HEK293T (cell line): ENCODE data around the gene ZNF814.
A peak's percentile ranks its signal among the peaks of the same experiment; 100 is the strongest.
"Not testable (repeated sequence)": the region's sequence is repeated elsewhere in the genome, so short reads cannot be mapped to it uniquely, and the experiment has no call there.

ENCODE experiments used
- CTCF ChIA-PET: fragments of 350-600 bp; formaldehyde crosslinking; extraction: SDS; loops from one replicate; lab custom pipeline; 2021; ENCODE audit warnings: antibody characterized with exemption, inconsistent platforms; lab: Yijun Ruan, JAX
- POLR2A ChIA-PET: fragments of 350-600 bp; formaldehyde crosslinking; extraction: SDS; loops from one replicate; lab custom pipeline; 2020; ENCODE audit warnings: antibody characterized with exemption, inconsistent platforms; lab: Yijun Ruan, JAX
- DNase-seq: peaks from one replicate; pipeline ENCODE4 v3.0.0; 2012; ENCODE audit warnings: mixed read lengths; ENCODE audit errors: extremely low spot score
- ARNT ChIP-seq: fragments of 450-650 bp; IDR thresholded peaks from 2 replicates; pipeline ENCODE4 v1.6.1; 2017; ENCODE audit warnings: mild to moderate bottlenecking
- BHLHE40 ChIP-seq: fragments of 450-650 bp; IDR thresholded peaks from 2 replicates; pipeline ENCODE4 v1.6.1; 2016; ENCODE audit warnings: mild to moderate bottlenecking, moderate library complexity, borderline replicate concordance
- CTBP1 ChIP-seq: fragments of 450-650 bp; IDR thresholded peaks from 2 replicates; pipeline ENCODE4 v1.6.1; 2016; ENCODE audit warnings: borderline replicate concordance
- ELF4 ChIP-seq: fragments of 450-650 bp; IDR thresholded peaks from 2 replicates; pipeline ENCODE4 v1.6.1; 2017; ENCODE audit warnings: antibody characterized with exemption
- FOXA1 ChIP-seq: fragments of 450-650 bp; IDR thresholded peaks from 2 replicates; pipeline ENCODE4 v1.6.1; 2016; ENCODE audit warnings: mild to moderate bottlenecking
- FOXK2 ChIP-seq: fragments of 450-650 bp; IDR thresholded peaks from 2 replicates; pipeline ENCODE4 v1.6.1; 2016; ENCODE audit warnings: mild to moderate bottlenecking
- FOXM1 ChIP-seq: fragments of 450-650 bp; IDR thresholded peaks from 2 replicates; pipeline ENCODE4 v1.6.1; 2017; ENCODE audit warnings: mild to moderate bottlenecking, borderline replicate concordance
- HDGF ChIP-seq: fragments of 450-650 bp; IDR thresholded peaks from 2 replicates; pipeline ENCODE4 v1.6.1; 2017; ENCODE audit warnings: antibody characterized with exemption, borderline replicate concordance
- L3MBTL2 ChIP-seq: fragments of 450-650 bp; conservative IDR thresholded peaks from 2 replicates; pipeline ENCODE4 v1.6.1; 2016; ENCODE audit warnings: mild to moderate bottlenecking
- LEF1 ChIP-seq: fragments of 450-650 bp; IDR thresholded peaks from 2 replicates; pipeline ENCODE4 v1.6.1; 2017; ENCODE audit warnings: mild to moderate bottlenecking, borderline replicate concordance
- NFRKB ChIP-seq: fragments of 450-650 bp; IDR thresholded peaks from 2 replicates; pipeline ENCODE4 v1.6.1; 2016; ENCODE audit warnings: mild to moderate bottlenecking, moderate library complexity
- SP1 ChIP-seq: fragments of 450-650 bp; IDR thresholded peaks from 2 replicates; pipeline ENCODE4 v1.6.1; 2017
- SUZ12 ChIP-seq: fragments of 450-650 bp; IDR thresholded peaks from 2 replicates; pipeline ENCODE4 v1.6.1; 2016; ENCODE audit warnings: mild to moderate bottlenecking
- TARDBP ChIP-seq: fragments of 450-650 bp; IDR thresholded peaks from 2 replicates; pipeline ENCODE4 v1.6.1; 2016
- ZNF384 ChIP-seq: fragments of 450-650 bp; IDR thresholded peaks from 2 replicates; pipeline ENCODE4 v1.6.1; 2016
- TF ChIP-seq, protein P1 (sequence below): fragments of 450-650 bp; IDR thresholded peaks from 2 replicates; pipeline ENCODE4 v1.6.1; 2016

Gene ZNF814

DNA sequence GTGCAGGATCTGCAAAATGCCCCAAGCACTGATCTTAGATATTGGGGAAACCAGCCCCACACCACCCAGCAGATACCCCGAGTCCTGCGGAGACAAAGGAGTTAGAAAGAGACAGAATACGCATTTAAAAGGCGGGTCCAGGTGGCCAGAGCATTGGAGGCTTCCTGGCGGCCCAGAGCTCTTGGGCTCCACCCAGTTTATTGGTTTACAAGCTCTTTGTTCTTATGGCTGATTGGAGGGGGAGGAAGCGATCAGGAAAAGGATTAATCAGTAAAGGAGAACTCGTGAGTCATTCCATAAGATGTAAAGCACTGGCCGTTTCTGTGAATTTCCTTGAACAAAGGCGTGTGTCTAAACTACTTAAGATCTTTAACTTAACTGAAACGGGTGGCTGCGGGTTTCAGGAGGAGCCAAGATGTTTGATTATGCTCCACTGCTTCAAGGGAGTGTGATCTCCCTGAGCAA, 38.3 kb downstream of the ZNF814 start:
- ChIA-PET POLR2A (no interaction called here), CTCF (no interaction called here)
- DNase-seq: no peak
- no peak for TF ChIP-seq LEF1
- TF ChIP-seq TARDBP: no peak
- TF ChIP-seq SP1: no peak
- TF ChIP-seq FOXM1: no peak
- no peak for TF ChIP-seq SUZ12
- no peak for TF ChIP-seq BHLHE40
- TF ChIP-seq HDGF: no peak
- TF ChIP-seq CTBP1: no peak
- TF ChIP-seq ELF4: no peak
- no peak for TF ChIP-seq FOXK2
- TF ChIP-seq ZNF384: no peak
- no peak for TF ChIP-seq FOXA1
- TF ChIP-seq, protein P1, sequence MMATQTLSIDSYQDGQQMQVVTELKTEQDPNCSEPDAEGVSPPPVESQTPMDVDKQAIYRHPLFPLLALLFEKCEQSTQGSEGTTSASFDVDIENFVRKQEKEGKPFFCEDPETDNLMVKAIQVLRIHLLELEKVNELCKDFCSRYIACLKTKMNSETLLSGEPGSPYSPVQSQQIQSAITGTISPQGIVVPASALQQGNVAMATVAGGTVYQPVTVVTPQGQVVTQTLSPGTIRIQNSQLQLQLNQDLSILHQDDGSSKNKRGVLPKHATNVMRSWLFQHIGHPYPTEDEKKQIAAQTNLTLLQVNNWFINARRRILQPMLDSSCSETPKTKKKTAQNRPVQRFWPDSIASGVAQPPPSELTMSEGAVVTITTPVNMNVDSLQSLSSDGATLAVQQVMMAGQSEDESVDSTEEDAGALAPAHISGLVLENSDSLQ: no peak
- no peak for TF ChIP-seq ARNT
- TF ChIP-seq L3MBTL2: no peak
- no peak for TF ChIP-seq NFRKB

GRCh38 chr19:57849666-57850473, 39.0 kb downstream of the ZNF814 start, which contains the start of gene ZNF587:
Gene ZNF587, plus strand, starts transcription at chr19:57849859. Its CDS starts 180 bp downstream, at chr19:57850039.
- POLR2A ChIA-PET: interaction anchor here (1.0 kb wide), 1 partner anchor 35 kb away, joined by 3 read pairs; the partner anchor contains the start of gene ZNF552
- TF ChIP-seq, protein P1: peak; percentile 93
- TF ChIP-seq L3MBTL2 (peak; percentile 42), ELF4 (peak; percentile 62)
- peak; percentile 61 for DNase-seq
- CTCF ChIA-PET: not testable (repeated sequence)

- DNase-seq, CTCF ChIA-PET: not testable (repeated sequence)
- POLR2A ChIA-PET: interaction anchor here (1.0 kb wide), 1 partner anchor 34 kb away, joined by 3 read pairs; the partner anchor contains the start of gene ZNF552
Measured at GRCh38 chr19:57849162-57849665, 39.6 kb downstream of the ZNF814 start.

DNA sequence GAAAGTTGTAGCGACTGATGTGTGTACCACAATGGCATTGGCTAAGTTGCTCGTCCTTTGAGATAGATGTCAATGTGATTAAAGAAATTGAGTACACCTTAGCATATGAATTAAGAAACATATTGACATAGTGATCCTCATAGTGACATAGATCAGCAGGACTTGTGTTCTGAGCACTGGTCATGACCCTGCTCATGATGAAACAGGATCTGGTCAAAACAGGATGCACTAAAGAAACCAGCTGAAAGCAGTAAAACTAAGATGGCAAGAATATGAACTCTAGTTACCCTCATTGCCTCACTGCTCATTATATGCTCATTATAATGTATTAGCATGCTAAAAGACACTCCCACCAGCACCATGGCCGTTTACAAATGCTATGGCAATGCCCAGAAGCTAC, 41.7 kb downstream of the ZNF814 start:
- CTCF ChIA-PET, DNase-seq, POLR2A ChIA-PET: not testable (repeated sequence)

- DNase-seq: no peak
- ChIA-PET CTCF (no interaction called here), POLR2A (no interaction called here)
- no peak for TF ChIP-seq CTBP1
Measured at GRCh38 chr19:57841122-57841763, 47.6 kb downstream of the ZNF814 start.

- POLR2A ChIA-PET, CTCF ChIA-PET, DNase-seq: not testable (repeated sequence)
Measured at GRCh38 chr19:57838622-57839191, 50.1 kb downstream of the ZNF814 start.

GRCh38 chr19:57836991-57837390, 51.8 kb downstream of the ZNF814 start:
- POLR2A ChIA-PET: interaction anchor here (1.2 kb wide), 1 partner anchor 18 kb away, joined by 3 read pairs; no protein-coding TSS in a partner anchor
- DNase-seq, CTCF ChIA-PET: not testable (repeated sequence)

- POLR2A ChIA-PET: no interaction called here
- TF ChIP-seq FOXM1 (no peak), LEF1 (no peak), HDGF (no peak), TARDBP (no peak)
- TF ChIP-seq, protein P1: no peak
- CTCF ChIA-PET: no interaction called here
- DNase-seq: peak; percentile 13
Measured at GRCh38 chr19:57830071-57830602, 58.7 kb downstream of the ZNF814 start, which contains the start of gene ZNF587B. Gene ZNF587B, plus strand, starts transcription at chr19:57830299. Its CDS starts 230 bp downstream, at chr19:57830529.
